ENCODE measurements around the gene ZNF236.
"Not testable (repeated sequence)": the region's sequence is repeated elsewhere in the genome, so short reads cannot be mapped to it uniquely, and the experiment has no call there.

ZNF236 gene

DNA sequence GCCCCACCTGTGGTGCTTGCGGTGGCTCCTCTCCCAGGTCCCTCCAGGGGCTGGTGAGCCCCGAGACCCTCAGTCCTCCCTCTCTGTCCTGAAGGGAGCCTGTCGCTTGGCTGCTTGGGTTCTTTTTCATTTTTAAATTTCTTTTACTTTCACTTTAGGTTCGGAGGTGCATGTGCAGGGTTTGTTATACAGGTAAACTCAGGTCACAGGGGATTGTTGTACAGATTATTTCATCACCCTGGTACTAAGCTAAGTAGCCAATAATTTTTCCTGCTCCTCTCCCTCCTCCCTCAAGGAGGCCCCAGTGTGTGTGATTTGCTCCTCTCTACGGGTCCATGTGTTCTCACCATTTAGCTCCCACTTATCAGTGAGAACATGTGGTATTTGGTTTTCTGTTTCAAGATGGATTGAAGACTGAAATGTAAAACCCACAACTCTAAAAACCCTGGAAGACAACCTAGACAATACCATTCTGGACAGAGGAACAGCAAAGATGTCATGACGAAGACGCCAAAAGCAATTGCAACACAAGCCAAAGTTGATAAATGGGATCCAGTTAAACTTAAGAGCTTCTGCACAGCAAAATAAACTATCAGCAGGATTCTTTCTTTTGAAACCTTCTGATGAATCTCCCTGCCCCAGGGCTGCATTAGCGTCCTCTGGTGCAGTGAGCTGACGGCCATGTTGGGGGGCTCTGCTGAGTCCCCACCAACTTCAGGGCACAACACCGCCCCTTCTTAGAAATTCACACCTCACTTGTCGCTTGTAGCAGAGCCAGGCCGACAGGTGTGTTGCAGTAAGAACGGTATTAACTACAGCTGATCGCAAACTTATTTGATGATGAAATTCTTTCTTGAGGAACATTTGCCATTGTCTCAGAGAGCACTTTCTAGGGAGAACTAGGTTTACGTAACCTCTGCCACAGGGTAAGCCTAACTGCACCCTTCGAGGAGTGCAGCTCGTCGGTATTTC lies 135.3 kb downstream of the ZNF236 start:
- no peak for DNase-seq (ENCODE audit: low read depth, low spot score)
- H3K4me3 ChIP-seq (ENCODE audit: low read length), result no peak overlapping the region

DNA sequence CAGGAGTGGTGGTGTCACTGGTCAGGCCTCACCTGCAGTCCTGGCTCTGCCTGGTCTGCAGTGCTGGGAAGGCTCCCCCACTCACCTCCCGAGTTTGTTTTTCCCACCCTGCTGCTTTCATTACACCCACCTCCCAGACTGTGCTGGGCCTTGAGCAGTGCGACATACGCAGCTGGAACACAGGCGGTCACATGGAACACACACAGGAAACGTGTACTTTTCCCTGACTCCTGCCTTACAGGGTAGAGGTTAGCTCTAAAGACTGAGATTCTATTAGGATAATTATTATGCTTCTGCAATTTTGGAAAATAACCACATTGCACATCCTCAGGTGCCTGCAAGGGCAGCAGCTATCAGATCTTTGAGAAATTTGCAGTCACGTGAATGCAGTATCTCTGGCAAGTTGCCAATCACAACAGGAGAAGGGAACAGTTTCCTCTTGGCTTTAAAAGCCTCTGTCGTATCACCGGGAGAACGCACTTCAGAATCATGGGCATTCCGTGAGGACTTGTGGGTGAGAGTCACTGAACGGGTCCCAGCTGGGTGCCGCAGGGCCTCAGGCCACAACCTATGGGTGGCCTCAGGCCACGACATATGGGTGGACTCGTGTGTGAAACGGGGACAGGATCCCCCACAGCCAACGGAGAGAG lies 136.5 kb downstream of the ZNF236 start:
- H3K36me3 ChIP-seq (ENCODE audit: control insufficient read depth, insufficient read depth, low read length), result peaks cover 3% of the 10 kb centered on the region; the same call in 1 of the 2 replicates
- no CpG with 5 or more reads among the region's 16 CpGs for WGBS (ENCODE audit: insufficient coverage, insufficient read length)
- DNase-seq (ENCODE audit: low read depth, low spot score), result no peak

More for the DNA sequence above, 135.3 kb downstream of the ZNF236 start:
- Histone ChIP-seq H3K36me3 (ENCODE audit: control insufficient read depth, insufficient read depth, low read length) (peaks cover 3% of the 10 kb centered on the region; the same call in 1 of the 2 replicates), H3K4me1 (ENCODE audit: control insufficient read depth, insufficient read depth, low read length) (no peaks in the 10 kb centered on the region), H3K27me3 (ENCODE audit: control insufficient read depth, insufficient read depth, low read length) (no peaks in the 10 kb centered on the region), H3K9me3 (ENCODE audit: control insufficient read depth, insufficient read depth, low read length) (no peaks in the 10 kb centered on the region), H3K27ac (ENCODE audit: low read length) (no peak overlapping the region)
- WGBS (ENCODE audit: insufficient coverage, insufficient read length), result no CpG with 5 or more reads among the region's 18 CpGs

DNA sequence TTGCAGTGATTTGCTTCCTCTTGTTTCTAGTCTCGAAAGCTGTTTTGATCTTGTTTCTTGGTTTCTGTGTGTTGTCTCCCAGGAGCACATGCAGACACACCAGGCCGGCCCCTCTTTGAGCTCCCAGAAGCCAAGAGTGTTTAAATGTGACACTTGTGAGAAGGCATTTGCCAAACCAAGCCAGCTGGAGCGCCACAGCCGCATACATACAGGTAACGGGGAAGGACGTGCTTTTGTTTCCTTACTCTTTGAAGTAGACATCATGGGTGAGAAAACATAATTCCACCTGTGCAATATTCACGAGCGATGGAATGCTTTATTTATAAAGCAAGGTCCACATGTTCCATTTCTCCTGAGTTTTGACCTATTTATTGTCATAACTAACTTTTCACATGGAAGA lies 137.2 kb downstream of the ZNF236 start:
- no CpG with 5 or more reads among the region's 8 CpGs for WGBS (ENCODE audit: insufficient coverage, insufficient read length)
- Histone ChIP-seq H3K27ac (ENCODE audit: low read length) (no peak overlapping the region), H3K36me3 (ENCODE audit: control insufficient read depth, insufficient read depth, low read length) (peaks cover 3% of the 10 kb centered on the region; the same call in 1 of the 2 replicates)

More for the DNA sequence above, 136.5 kb downstream of the ZNF236 start:
- H3K9me3 ChIP-seq (ENCODE audit: control insufficient read depth, insufficient read depth, low read length), result no peaks in the 10 kb centered on the region
- H3K27me3 ChIP-seq (ENCODE audit: control insufficient read depth, insufficient read depth, low read length), result no peaks in the 10 kb centered on the region
- H3K4me1 ChIP-seq (ENCODE audit: control insufficient read depth, insufficient read depth, low read length), result no peaks in the 10 kb centered on the region
- H3K4me3 ChIP-seq (ENCODE audit: low read length), result no peak overlapping the region
- no peak overlapping the region for H3K27ac ChIP-seq (ENCODE audit: low read length)

DNA sequence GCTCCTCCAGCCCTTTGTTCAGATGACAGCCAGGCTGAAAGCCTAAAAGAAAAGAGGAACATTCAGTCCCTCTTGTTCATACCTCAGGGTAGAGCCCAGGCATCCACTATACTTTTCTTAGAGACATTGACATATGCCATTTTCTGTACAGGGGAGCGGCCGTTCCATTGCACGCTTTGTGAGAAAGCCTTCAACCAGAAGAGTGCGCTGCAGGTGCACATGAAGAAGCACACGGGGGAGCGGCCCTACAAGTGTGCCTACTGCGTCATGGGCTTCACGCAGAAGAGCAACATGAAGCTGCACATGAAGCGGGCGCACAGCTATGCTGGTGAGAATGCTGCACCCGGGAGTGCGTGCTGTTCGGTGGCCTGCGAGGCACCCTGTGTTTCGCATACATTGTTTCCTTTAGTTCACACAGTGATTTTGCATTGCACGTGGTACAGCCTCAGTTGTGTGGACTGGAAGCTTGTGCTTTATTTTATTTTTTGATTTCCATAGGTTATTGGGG lies 138.2 kb downstream of the ZNF236 start:
- WGBS (ENCODE audit: insufficient coverage, insufficient read length), result no CpG with 5 or more reads among the region's 16 CpGs
- Histone ChIP-seq H3K36me3 (ENCODE audit: control insufficient read depth, insufficient read depth, low read length) (peaks cover 3% of the 10 kb centered on the region; the same call in 1 of the 2 replicates), H3K9me3 (ENCODE audit: control insufficient read depth, insufficient read depth, low read length) (no peaks in the 10 kb centered on the region), H3K4me1 (ENCODE audit: control insufficient read depth, insufficient read depth, low read length) (no peaks in the 10 kb centered on the region), H3K27me3 (ENCODE audit: control insufficient read depth, insufficient read depth, low read length) (no peaks in the 10 kb centered on the region), H3K27ac (ENCODE audit: low read length) (no peak overlapping the region), H3K4me3 (ENCODE audit: low read length) (no peak overlapping the region)
- DNase-seq (ENCODE audit: low read depth, low spot score), result no peak

More for the DNA sequence above, 137.2 kb downstream of the ZNF236 start:
- no peaks in the 10 kb centered on the region for H3K9me3 ChIP-seq (ENCODE audit: control insufficient read depth, insufficient read depth, low read length)
- DNase-seq (ENCODE audit: low read depth, low spot score), result no peak
- no peaks in the 10 kb centered on the region for H3K4me1 ChIP-seq (ENCODE audit: control insufficient read depth, insufficient read depth, low read length)
- H3K27me3 ChIP-seq (ENCODE audit: control insufficient read depth, insufficient read depth, low read length), result no peaks in the 10 kb centered on the region
- no peak overlapping the region for H3K4me3 ChIP-seq (ENCODE audit: low read length)

DNA sequence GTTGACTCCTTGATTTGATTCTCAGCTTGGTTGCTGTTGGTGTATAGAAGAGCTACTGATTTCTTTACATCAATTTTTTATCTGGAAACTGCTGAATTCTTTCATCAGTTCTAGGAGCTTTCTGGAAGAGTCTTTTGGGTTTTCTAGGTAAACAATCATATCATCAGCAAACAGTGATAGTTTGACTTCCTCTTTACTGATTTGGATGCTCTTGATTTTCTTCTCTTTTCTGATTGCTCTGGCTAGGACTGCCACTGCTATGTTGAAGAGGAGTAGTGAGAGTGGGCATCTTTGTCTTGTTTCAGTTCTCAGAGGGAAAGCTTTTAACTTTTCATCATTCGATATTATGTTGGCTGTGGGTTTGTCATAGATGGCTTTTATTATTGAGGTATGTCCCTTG lies 140.5 kb downstream of the ZNF236 start:
- no peaks in the 10 kb centered on the region for H3K36me3 ChIP-seq (ENCODE audit: control insufficient read depth, insufficient read depth, low read length)
- WGBS (ENCODE audit: insufficient coverage, insufficient read length), result no CpG with 5 or more reads among the region's 1 CpG

DNA sequence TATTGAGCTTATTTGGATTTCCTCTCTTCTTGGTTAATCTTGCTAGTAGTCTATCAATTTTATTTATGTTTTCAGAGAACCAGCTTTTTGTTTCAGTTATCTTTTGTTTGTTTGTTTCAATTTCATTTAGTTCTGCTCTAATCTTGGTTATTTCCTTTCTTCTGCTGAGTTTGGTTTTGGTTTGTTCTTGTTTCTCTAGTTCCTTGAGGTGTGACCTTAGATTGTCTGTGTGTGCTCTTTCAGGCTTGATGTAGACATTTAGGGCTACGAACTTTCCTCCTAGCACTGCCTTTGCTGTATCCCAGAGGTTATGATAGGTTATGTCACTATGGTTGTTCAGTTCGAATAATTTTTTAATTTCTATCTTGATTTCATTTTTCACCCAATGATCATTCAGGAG lies 141.6 kb downstream of the ZNF236 start:
- Histone ChIP-seq H3K4me3 (ENCODE audit: low read length) (no peak overlapping the region), H3K36me3 (ENCODE audit: control insufficient read depth, insufficient read depth, low read length) (no peaks in the 10 kb centered on the region), H3K9me3 (ENCODE audit: control insufficient read depth, insufficient read depth, low read length) (no peaks in the 10 kb centered on the region), H3K4me1 (ENCODE audit: control insufficient read depth, insufficient read depth, low read length) (peaks cover 1% of the 10 kb centered on the region; the same call in 1 of the 2 replicates), H3K27me3 (ENCODE audit: control insufficient read depth, insufficient read depth, low read length) (no peaks in the 10 kb centered on the region), H3K27ac (ENCODE audit: low read length) (no peak overlapping the region)
- no peak for DNase-seq (ENCODE audit: low read depth, low spot score)
- WGBS (ENCODE audit: insufficient coverage, insufficient read length), result no CpG with 5 or more reads among the region's 2 CpGs

More for the DNA sequence above, 140.5 kb downstream of the ZNF236 start:
- no peak for DNase-seq (ENCODE audit: low read depth, low spot score)
- Histone ChIP-seq H3K9me3 (ENCODE audit: control insufficient read depth, insufficient read depth, low read length) (no peaks in the 10 kb centered on the region), H3K4me3 (ENCODE audit: low read length) (no peak overlapping the region), H3K27ac (ENCODE audit: low read length) (no peak overlapping the region), H3K27me3 (ENCODE audit: control insufficient read depth, insufficient read depth, low read length) (no peaks in the 10 kb centered on the region), H3K4me1 (ENCODE audit: control insufficient read depth, insufficient read depth, low read length) (no peaks in the 10 kb centered on the region; the same call in 1 of the 2 replicates)

DNA sequence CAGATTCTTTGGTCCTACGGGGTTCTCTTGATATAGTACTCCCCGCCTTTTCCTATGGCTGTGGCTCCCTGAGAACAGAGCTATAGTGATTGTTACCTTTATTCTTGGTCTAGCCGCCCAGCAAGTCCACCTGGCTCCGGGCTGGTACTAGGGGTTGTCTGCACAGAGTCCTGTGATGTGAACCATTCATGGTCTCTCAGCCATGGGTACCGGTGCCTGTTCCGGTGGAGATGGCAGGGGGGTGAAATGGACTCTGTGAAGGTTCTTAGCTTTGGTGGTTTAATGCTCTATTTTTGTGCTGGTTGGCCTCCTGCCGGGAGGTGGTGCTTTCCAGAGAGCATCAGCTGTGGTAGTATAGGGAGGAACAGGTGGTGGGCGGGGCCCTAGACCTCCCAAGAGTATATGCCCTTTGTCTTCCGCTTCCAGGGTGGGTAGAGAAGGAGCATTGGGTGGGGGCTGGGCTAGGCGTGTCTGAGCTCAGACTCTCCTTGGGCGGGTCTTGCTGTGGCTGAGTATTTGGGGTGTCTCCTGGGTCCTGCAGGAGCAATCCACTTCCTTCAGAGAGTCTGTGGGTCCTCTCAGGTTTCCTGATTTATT lies 143.3 kb downstream of the ZNF236 start:
- H3K4me1 ChIP-seq (ENCODE audit: control insufficient read depth, insufficient read depth, low read length); H3K4me3 ChIP-seq (ENCODE audit: low read length); H3K27me3 ChIP-seq (ENCODE audit: control insufficient read depth, insufficient read depth, low read length); H3K36me3 ChIP-seq (ENCODE audit: control insufficient read depth, insufficient read depth, low read length); H3K9me3 ChIP-seq (ENCODE audit: control insufficient read depth, insufficient read depth, low read length); DNase-seq (ENCODE audit: low read depth, low spot score); H3K27ac ChIP-seq (ENCODE audit: low read length): not testable (repeated sequence)
- WGBS (ENCODE audit: insufficient coverage, insufficient read length), result no CpG with 5 or more reads among the region's 11 CpGs

DNA sequence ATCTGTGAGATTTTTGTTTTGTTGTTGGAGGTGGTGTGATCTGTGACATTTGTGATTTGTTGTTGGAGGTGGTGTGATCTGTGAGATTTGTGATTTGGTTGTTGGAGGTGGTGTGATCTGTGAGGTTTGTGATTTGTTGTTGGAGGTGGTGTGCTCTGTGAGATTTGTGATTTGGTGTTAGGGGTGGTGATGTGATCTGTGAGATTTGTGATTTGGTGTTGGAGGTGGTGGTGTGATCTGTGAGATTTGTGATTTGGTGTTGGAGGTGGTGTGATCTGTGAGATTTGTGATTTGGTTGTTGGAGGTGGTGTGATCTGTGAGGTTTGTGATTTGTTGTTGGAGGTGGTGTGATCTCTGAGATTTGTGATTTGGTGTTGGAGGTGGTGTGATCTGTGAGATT lies 144.9 kb downstream of the ZNF236 start:
- peak overlapping the region; percentile 78 for H3K27ac ChIP-seq (ENCODE audit: low read length)
- H3K4me3 ChIP-seq (ENCODE audit: low read length); H3K9me3 ChIP-seq (ENCODE audit: control insufficient read depth, insufficient read depth, low read length); H3K36me3 ChIP-seq (ENCODE audit: control insufficient read depth, insufficient read depth, low read length); H3K4me1 ChIP-seq (ENCODE audit: control insufficient read depth, insufficient read depth, low read length); DNase-seq (ENCODE audit: low read depth, low spot score); H3K27me3 ChIP-seq (ENCODE audit: control insufficient read depth, insufficient read depth, low read length): not testable (repeated sequence)

DNA sequence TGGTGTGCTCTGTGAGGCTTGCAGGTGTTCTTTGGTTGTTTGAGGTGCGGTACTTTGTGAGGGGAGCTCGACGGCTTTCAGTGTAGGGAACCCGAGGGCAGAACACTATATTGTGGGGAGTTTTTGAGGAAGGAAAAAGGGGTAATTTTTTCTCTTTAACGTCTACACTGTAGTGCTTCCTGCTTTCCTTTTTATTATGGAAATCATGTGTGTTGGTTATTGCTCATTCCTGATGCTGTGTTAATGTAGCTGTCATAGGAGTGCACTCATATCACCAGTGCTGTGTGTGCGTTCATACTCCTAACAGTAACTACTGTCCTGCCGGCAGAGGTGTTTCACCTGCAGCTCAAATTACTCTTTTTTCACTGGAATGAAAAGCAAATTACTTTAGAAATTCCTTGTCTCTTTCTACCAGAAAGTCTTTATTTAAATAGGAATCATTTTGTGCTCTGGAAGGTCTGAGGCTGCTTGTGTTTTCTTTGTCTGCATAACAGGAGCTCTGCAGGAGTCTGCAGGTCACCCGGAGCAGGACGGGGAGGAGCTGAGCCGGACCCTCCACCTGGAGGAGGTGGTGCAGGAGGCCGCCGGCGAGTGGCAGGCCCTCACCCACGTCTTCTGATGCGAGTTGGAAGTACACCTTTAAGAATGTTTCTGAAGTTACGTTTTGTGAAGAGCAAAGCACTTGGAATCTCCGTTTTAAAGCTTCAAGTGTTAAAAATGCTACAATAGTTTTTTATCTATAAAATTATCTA lies 145.5 kb downstream of the ZNF236 start:
- WGBS (ENCODE audit: insufficient coverage, insufficient read length), result no CpG with 5 or more reads among the region's 17 CpGs
- Histone ChIP-seq H3K27me3 (ENCODE audit: control insufficient read depth, insufficient read depth, low read length) (no peaks in the 10 kb centered on the region), H3K27ac (ENCODE audit: low read length) (peak overlapping the region; percentile 78), H3K36me3 (ENCODE audit: control insufficient read depth, insufficient read depth, low read length) (no peaks in the 10 kb centered on the region), H3K4me3 (ENCODE audit: low read length) (no peak overlapping the region), H3K9me3 (ENCODE audit: control insufficient read depth, insufficient read depth, low read length) (no peaks in the 10 kb centered on the region), H3K4me1 (ENCODE audit: control insufficient read depth, insufficient read depth, low read length) (peaks cover 1% of the 10 kb centered on the region; the same call in 1 of the 2 replicates)
- peak; percentile 81 for DNase-seq (ENCODE audit: low read depth, low spot score)

Data from iPS DF 6.9 (cell line).